Endothelial cell of umbilical vein (primary cell): ENCODE data around the gene CRYGN. TPM values are rescaled to one million over a fixed set of nuclear protein-coding genes. Genes with fewer than 3 reads are reported as not detected.

Experiments used
- BruUV-seq: library from RNA; stranded (reverse); fragments of 400-500 nt; replicated peaks from 2 replicates; lab custom pipeline; 2021; lab: Mats Ljungman, UMichigan
- CTCF ChIA-PET: fragments of 300-600, 350-600 bp; sonication (Branson Sonifier 250); formaldehyde crosslinking; loops from one replicate; lab custom pipeline; 2021; ENCODE audit warnings: antibody characterized with exemption, inconsistent platforms; lab: Charles Lee
- POLR2A ChIA-PET: fragments of 300-600, 350-600 bp; sonication (Branson Sonifier 250); formaldehyde crosslinking; loops from one replicate; lab custom pipeline; 2021; ENCODE audit warnings: antibody characterized with exemption, inconsistent platforms; lab: Charles Lee
- DNase-seq: peaks from one replicate; pipeline ENCODE4 v3.0.0-alpha.2; 2011; ENCODE audit warnings: low read depth, low spot score
- FAIRE-seq: peaks from 2 replicates; lab custom pipeline; 2011; peaks lifted over from hg19 to GRCh38; lab: Jason Lieb, UNC
- H2AFZ ChIP-seq: 2 replicates; pipeline ENCODE4 v1.6.0; 2012; ENCODE audit warnings: low read depth, low read length, control low read depth, inconsistent platforms
- H3K27ac ChIP-seq: 2 replicates; pipeline ENCODE4 v1.5.1; 2011; ENCODE audit warnings: low read depth, mild to moderate bottlenecking, control low read depth, low read length, moderate library complexity; ENCODE audit not compliant: insufficient read depth
- H3K27me3 ChIP-seq, 2 experiments: 2 replicates each; pipeline versions ENCODE4 v1.6.0 to v1.6.1; 2011; ENCODE audit warnings: low read length in 2 of 2, mixed read lengths in 1 of 2; ENCODE audit not compliant: control insufficient read depth in 2 of 2, insufficient read depth in 2 of 2
- H3K36me3 ChIP-seq, 2 experiments: 2 replicates in 1 of 2; 3 replicates in 1 of 2; pipeline ENCODE4 v1.5.1; 2011; ENCODE audit warnings: low read length in 2 of 2, mild to moderate bottlenecking in 1 of 2, moderate library complexity in 1 of 2; ENCODE audit not compliant: control insufficient read depth in 2 of 2, insufficient read depth in 2 of 2; ENCODE audit errors: extremely low read depth in 1 of 2
- H3K4me1 ChIP-seq: 3 replicates; pipeline ENCODE4 v1.5.1; 2011; ENCODE audit warnings: mild to moderate bottlenecking, low read length; ENCODE audit not compliant: control insufficient read depth, insufficient read depth; ENCODE audit errors: extremely low read depth
- H3K4me2 ChIP-seq: 2 replicates; pipeline ENCODE4 v1.6.1; 2011; ENCODE audit warnings: low read length, control low read depth, mixed read lengths; ENCODE audit not compliant: insufficient read depth
- H3K4me3 ChIP-seq, 3 experiments: fragments of 200-600 bp in 1 of 3; sonication (generic), shearing (Covaris generic) in 1 of 3; replicated peaks in 1 of 3; 2 replicates each; pipeline ENCODE4 v1.5.1; 2011 to 2016; ENCODE audit warnings: control low read depth in 3 of 3, low read length in 3 of 3, mild to moderate bottlenecking in 2 of 3, inconsistent platforms in 1 of 3, low read depth in 1 of 3, moderate library complexity in 1 of 3; ENCODE audit not compliant: insufficient read depth in 1 of 3
- H3K79me2 ChIP-seq: 2 replicates; pipeline ENCODE4 v1.6.0; 2012; ENCODE audit warnings: low read length, inconsistent platforms; ENCODE audit not compliant: control insufficient read depth, insufficient read depth
- H3K9ac ChIP-seq: replicated peaks from 2 replicates; pipeline ENCODE3; 2011; ENCODE audit warnings: low read length, control low read depth; ENCODE audit not compliant: insufficient read depth; ENCODE audit errors: extremely low read depth
- H3K9me1 ChIP-seq: replicated peaks from 3 replicates; pipeline ENCODE4 v1.6.0; 2011; ENCODE audit warnings: mild to moderate bottlenecking, low read length; ENCODE audit not compliant: control insufficient read depth, insufficient read depth; ENCODE audit errors: extremely low read depth
- H3K9me3 ChIP-seq: replicated peaks from 2 replicates; pipeline ENCODE4 v1.5.1; 2012; ENCODE audit warnings: low read length, inconsistent platforms; ENCODE audit not compliant: control insufficient read depth, insufficient read depth
- H4K20me1 ChIP-seq: replicated peaks from 2 replicates; pipeline ENCODE3; 2011; ENCODE audit warnings: mild to moderate bottlenecking, low read length; ENCODE audit not compliant: control insufficient read depth, insufficient read depth; ENCODE audit errors: extremely low read depth
- EZH2 ChIP-seq: IDR thresholded peaks from 2 replicates; pipeline ENCODE4 v1.6.1; 2012; ENCODE audit warnings: borderline replicate concordance, low read depth, mild to moderate bottlenecking, moderate library complexity, low read length, inconsistent platforms; ENCODE audit not compliant: severe bottlenecking
- FOS ChIP-seq: IDR thresholded peaks from 2 replicates; pipeline ENCODE4 v1.6.1; 2011; ENCODE audit warnings: mild to moderate bottlenecking, low read length, moderate library complexity, borderline replicate concordance; ENCODE audit not compliant: insufficient read depth
- GATA2 ChIP-seq: IDR thresholded peaks from 2 replicates; pipeline ENCODE4 v1.7.0; 2011; ENCODE audit warnings: low read depth, mild to moderate bottlenecking, moderate library complexity, mixed read lengths, low read length; ENCODE audit not compliant: insufficient read length, insufficient read depth
- JUN ChIP-seq: IDR thresholded peaks from 2 replicates; pipeline ENCODE4 v1.6.1; 2011; ENCODE audit warnings: borderline replicate concordance, low read depth; ENCODE audit not compliant: insufficient read length, insufficient read depth
- MAX ChIP-seq: IDR thresholded peaks from 2 replicates; pipeline ENCODE4 v1.6.1; 2011; ENCODE audit not compliant: insufficient read depth, insufficient read length
- MYC ChIP-seq: IDR thresholded peaks from one replicate; pipeline ENCODE4 v1.6.1; 2011; ENCODE audit warnings: mild to moderate bottlenecking, low read depth, low read length
- POLR2A ChIP-seq: IDR thresholded peaks from 2 replicates; pipeline ENCODE4 v1.6.1; 2012; ENCODE audit warnings: low read depth, mild to moderate bottlenecking, control low read depth, low read length
- POLR2AphosphoS5 ChIP-seq: IDR thresholded peaks from 2 replicates; pipeline ENCODE4 v1.6.1; 2012; ENCODE audit warnings: low read depth, mild to moderate bottlenecking, control low read depth, low read length, moderate library complexity; ENCODE audit not compliant: insufficient read depth
- dilution Hi-C: fragments of 300-500 bp; cut with MboI; formaldehyde crosslinking; loops from one replicate; pipeline ENCODE4 v1.15.0; 2019; ENCODE audit warnings: low sequenced_read_pairs; ENCODE audit not compliant: extremely low pct_ligation_motif_present
- intact Hi-C: fragments of 100-400 bp; cut with micrococcal nuclease; formaldehyde crosslinking; loops from one replicate; pipeline ENCODE4 v1.10.0; 2022
- polyA plus RNA-seq, 4 experiments: library from polyadenylated mRNA; depleted of rRNA in 3 of 4; stranded (reverse) in 3 of 4; unstranded in 1 of 4; fragments of >200 nt; gene quantifications; 2 replicates each; pipeline versions ENCODE4 v1.2.1 to v1.2.3, GENCODE V29; 2011 to 2012; ENCODE audit warnings: missing spikeins in 1 of 4
- total RNA-seq: library from RNA; stranded (reverse); gene quantifications from 2 replicates; pipeline ENCODE4 v1.2.3, GENCODE V29; 2021
- TF ChIP-seq, protein P1 (sequence below), 2 donors: IDR thresholded peaks; 1 replicate in 1 of 2; 2 replicates in 1 of 2; pipeline ENCODE4 v1.5.1; 2011; ENCODE audit warnings: low read length in 2 of 2, mild to moderate bottlenecking in 2 of 2, moderate library complexity in 2 of 2, control low read depth in 1 of 2, inconsistent platforms in 1 of 2, low read depth in 1 of 2; ENCODE audit not compliant: insufficient read depth in 1 of 2; ENCODE audit errors: extremely low read depth in 1 of 2

Gene CRYGN
- total and polyA plus RNA-seq, 2 donors (not counting 3 experiments of a cell fraction or from before 2014, with no cell fraction given), result not detected

GRCh38 chr7:151416941-151417315, 23.0 kb downstream of the CRYGN start:
- peaks cover 26 to 29% of the 10 kb centered on the region in 2 experiments for H3K27me3 ChIP-seq
- no TSS peak for BruUV-seq
- H3K9ac ChIP-seq, result no peak overlapping the region
- ChIA-PET CTCF (interaction anchor here (0.6 kb wide), 1 partner anchor 27 kb away, joined by 3 read pairs; no protein-coding TSS in a partner anchor), POLR2A (no interaction called here)
- intact Hi-C loops, result no loop called here
- H4K20me1 ChIP-seq, result no peaks in the 10 kb centered on the region
- no peaks in the 10 kb centered on the region for H3K36me3 ChIP-seq
- dilution Hi-C loops, result no loop called here
- H3K4me3 ChIP-seq, result no peak overlapping the region
- no peak for TF ChIP-seq MYC
- TF ChIP-seq POLR2AphosphoS5, result no peak
- no peak for TF ChIP-seq GATA2
- no peak for TF ChIP-seq EZH2
- no peak for TF ChIP-seq POLR2A
- TF ChIP-seq JUN, result no peak
- TF ChIP-seq, protein P1, sequence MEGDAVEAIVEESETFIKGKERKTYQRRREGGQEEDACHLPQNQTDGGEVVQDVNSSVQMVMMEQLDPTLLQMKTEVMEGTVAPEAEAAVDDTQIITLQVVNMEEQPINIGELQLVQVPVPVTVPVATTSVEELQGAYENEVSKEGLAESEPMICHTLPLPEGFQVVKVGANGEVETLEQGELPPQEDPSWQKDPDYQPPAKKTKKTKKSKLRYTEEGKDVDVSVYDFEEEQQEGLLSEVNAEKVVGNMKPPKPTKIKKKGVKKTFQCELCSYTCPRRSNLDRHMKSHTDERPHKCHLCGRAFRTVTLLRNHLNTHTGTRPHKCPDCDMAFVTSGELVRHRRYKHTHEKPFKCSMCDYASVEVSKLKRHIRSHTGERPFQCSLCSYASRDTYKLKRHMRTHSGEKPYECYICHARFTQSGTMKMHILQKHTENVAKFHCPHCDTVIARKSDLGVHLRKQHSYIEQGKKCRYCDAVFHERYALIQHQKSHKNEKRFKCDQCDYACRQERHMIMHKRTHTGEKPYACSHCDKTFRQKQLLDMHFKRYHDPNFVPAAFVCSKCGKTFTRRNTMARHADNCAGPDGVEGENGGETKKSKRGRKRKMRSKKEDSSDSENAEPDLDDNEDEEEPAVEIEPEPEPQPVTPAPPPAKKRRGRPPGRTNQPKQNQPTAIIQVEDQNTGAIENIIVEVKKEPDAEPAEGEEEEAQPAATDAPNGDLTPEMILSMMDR (IDR thresholded peaks at IDR 0.05; ENCODE audit: extremely low read depth in 1 of 2, insufficient read depth in 1 of 2, low read depth in 1 of 2, low read length in 2 of 2), result no peak
- TF ChIP-seq FOS, result no peak
- no peak for TF ChIP-seq MAX
- no peaks in the 10 kb centered on the region for H3K4me1 ChIP-seq
- H3K9me3 ChIP-seq, result no peaks in the 10 kb centered on the region
- no peak overlapping the region for H3K27ac ChIP-seq
- no peak overlapping the region for H2AFZ ChIP-seq
- no peak overlapping the region for H3K4me2 ChIP-seq
- H3K79me2 ChIP-seq, result no peaks in the 10 kb centered on the region
- FAIRE-seq, result no peak
- DNase-seq, result no peak
- H3K9me1 ChIP-seq, result no peaks in the 10 kb centered on the region
